ENCODE measurements around the gene PRTG.
"Not testable (repeated sequence)": the region's sequence is repeated elsewhere in the genome, so short reads cannot be mapped to it uniquely, and the experiment has no call there.

Gene PRTG

GRCh38 chr15:55698653-55699052 is 44.3 kb downstream of the PRTG start:
- no peaks in the 10 kb centered on the region for H3K9me3 ChIP-seq (ENCODE audit: control insufficient read depth in 2 of 2, low read length in 2 of 2)
- H3K4me3 ChIP-seq (ENCODE audit: low read length in 2 of 2): no peak overlapping the region
- H3K27ac ChIP-seq (ENCODE audit: low read length): no peak overlapping the region
- H3K9ac ChIP-seq (ENCODE audit: low read length in 2 of 2): no peak overlapping the region
- no peaks in the 10 kb centered on the region for H3K36me3 ChIP-seq (ENCODE audit: control insufficient read depth in 2 of 2, insufficient read depth in 2 of 2, low read length in 2 of 2)
- no peaks in the 10 kb centered on the region for H3K27me3 ChIP-seq (ENCODE audit: control insufficient read depth in 1 of 2, insufficient read depth in 2 of 2, low read length in 2 of 2)
- H3K4me1 ChIP-seq (ENCODE audit: control insufficient read depth, insufficient read depth, low read length): no peaks in the 10 kb centered on the region

DNA sequence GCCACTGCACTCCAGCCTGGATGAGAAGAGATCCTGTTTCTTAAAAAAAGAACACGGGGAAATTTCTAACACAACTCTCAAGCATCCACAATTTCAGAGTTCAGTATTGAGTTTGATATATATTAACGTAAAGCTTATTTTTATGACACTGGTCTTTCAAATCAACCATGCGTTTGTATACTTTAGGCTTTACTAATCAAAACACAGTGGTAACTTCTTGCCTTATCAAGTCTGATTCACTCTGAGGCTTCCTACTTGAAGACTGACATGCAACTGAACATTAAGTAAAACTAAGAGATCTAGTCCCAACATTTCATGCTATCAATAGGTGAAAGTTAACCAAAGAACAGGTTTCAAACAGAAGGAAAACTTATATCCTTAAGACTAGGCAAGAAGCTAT is 46.7 kb downstream of the PRTG start:
- H3K9me3 ChIP-seq (ENCODE audit: control insufficient read depth in 2 of 2, low read length in 2 of 2): no peaks in the 10 kb centered on the region
- no peak overlapping the region for H3K27ac ChIP-seq (ENCODE audit: low read length)
- H3K9ac ChIP-seq (ENCODE audit: low read length in 2 of 2): no peak overlapping the region
- no peaks in the 10 kb centered on the region for H3K27me3 ChIP-seq (ENCODE audit: control insufficient read depth in 1 of 2, insufficient read depth in 2 of 2, low read length in 2 of 2)
- H3K36me3 ChIP-seq (ENCODE audit: control insufficient read depth in 2 of 2, insufficient read depth in 2 of 2, low read length in 2 of 2): no peaks in the 10 kb centered on the region
- no peak overlapping the region for H3K4me3 ChIP-seq (ENCODE audit: low read length in 2 of 2)
- H3K4me1 ChIP-seq (ENCODE audit: control insufficient read depth, insufficient read depth, low read length): no peaks in the 10 kb centered on the region

GRCh38 chr15:55695432-55695831 is 47.5 kb downstream of the PRTG start:
- no peak overlapping the region for H3K4me3 ChIP-seq (ENCODE audit: low read length in 2 of 2)
- H3K9ac ChIP-seq (ENCODE audit: low read length in 2 of 2): no peak overlapping the region
- no peaks in the 10 kb centered on the region for H3K9me3 ChIP-seq (ENCODE audit: control insufficient read depth in 2 of 2, low read length in 2 of 2)
- no peaks in the 10 kb centered on the region for H3K36me3 ChIP-seq (ENCODE audit: control insufficient read depth in 2 of 2, insufficient read depth in 2 of 2, low read length in 2 of 2)
- no peaks in the 10 kb centered on the region for H3K4me1 ChIP-seq (ENCODE audit: control insufficient read depth, insufficient read depth, low read length)
- no peak overlapping the region for H3K27ac ChIP-seq (ENCODE audit: low read length)
- no peaks in the 10 kb centered on the region for H3K27me3 ChIP-seq (ENCODE audit: control insufficient read depth in 1 of 2, insufficient read depth in 2 of 2, low read length in 2 of 2)

- Histone ChIP-seq H3K4me1 (ENCODE audit: control insufficient read depth, insufficient read depth, low read length) (no peaks in the 10 kb centered on the region), H3K27ac (ENCODE audit: low read length) (no peak overlapping the region), H3K36me3 (ENCODE audit: control insufficient read depth in 2 of 2, insufficient read depth in 2 of 2, low read length in 2 of 2) (no peaks in the 10 kb centered on the region), H3K9me3 (ENCODE audit: control insufficient read depth in 2 of 2, low read length in 2 of 2) (no peaks in the 10 kb centered on the region), H3K4me3 (ENCODE audit: low read length in 2 of 2) (no peak overlapping the region), H3K9ac (ENCODE audit: low read length in 2 of 2) (no peak overlapping the region), H3K27me3 (ENCODE audit: control insufficient read depth in 1 of 2, insufficient read depth in 2 of 2, low read length in 2 of 2) (no peaks in the 10 kb centered on the region)
Observed at GRCh38 chr15:55694652-55695150, 48.3 kb downstream of the PRTG start.

- not testable (repeated sequence) for H3K4me1 ChIP-seq (ENCODE audit: control insufficient read depth, insufficient read depth, low read length); H3K36me3 ChIP-seq (ENCODE audit: control insufficient read depth in 2 of 2, insufficient read depth in 2 of 2, low read length in 2 of 2); H3K4me3 ChIP-seq (ENCODE audit: low read length in 2 of 2); H3K9me3 ChIP-seq (ENCODE audit: control insufficient read depth in 2 of 2, low read length in 2 of 2); H3K9ac ChIP-seq (ENCODE audit: low read length in 2 of 2); H3K27me3 ChIP-seq (ENCODE audit: control insufficient read depth in 1 of 2, insufficient read depth in 2 of 2, low read length in 2 of 2); H3K27ac ChIP-seq (ENCODE audit: low read length)
Observed at GRCh38 chr15:55693116-55693515, 49.8 kb downstream of the PRTG start.

DNA sequence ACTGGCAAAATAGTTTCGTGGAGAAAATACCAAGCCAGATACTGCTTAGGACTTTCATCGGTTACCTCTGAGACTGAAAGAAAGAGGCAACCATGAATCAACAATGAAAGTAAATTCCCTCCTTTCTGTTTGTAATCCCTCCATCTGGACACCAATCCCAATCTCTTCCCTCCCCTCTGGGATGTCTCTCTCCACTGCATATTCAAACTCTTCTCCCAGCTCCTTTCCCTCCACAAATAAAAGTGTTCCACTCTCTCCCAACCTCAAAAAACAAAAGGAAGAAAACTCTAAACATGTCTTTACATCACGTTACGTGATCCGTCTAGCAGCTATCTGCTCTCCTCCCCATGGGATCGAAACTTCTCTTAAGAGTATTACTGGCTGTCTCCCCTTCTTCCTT is 55.2 kb downstream of the PRTG start:
- Histone ChIP-seq H3K27me3 (ENCODE audit: control insufficient read depth in 1 of 2, insufficient read depth in 2 of 2, low read length in 2 of 2) (no peaks in the 10 kb centered on the region), H3K9me3 (ENCODE audit: control insufficient read depth in 2 of 2, low read length in 2 of 2) (no peaks in the 10 kb centered on the region), H3K36me3 (ENCODE audit: control insufficient read depth in 2 of 2, insufficient read depth in 2 of 2, low read length in 2 of 2) (peaks cover 0 to 3% of the 10 kb centered on the region in 2 donors), H3K4me1 (ENCODE audit: control insufficient read depth, insufficient read depth, low read length) (no peaks in the 10 kb centered on the region), H3K27ac (ENCODE audit: low read length) (no peak overlapping the region), H3K9ac (ENCODE audit: low read length in 2 of 2) (no peak overlapping the region), H3K4me3 (ENCODE audit: low read length in 2 of 2) (no peak overlapping the region)

- Histone ChIP-seq H3K9ac (ENCODE audit: low read length in 2 of 2) (no peak overlapping the region), H3K4me3 (ENCODE audit: low read length in 2 of 2) (no peak overlapping the region), H3K36me3 (ENCODE audit: control insufficient read depth in 2 of 2, insufficient read depth in 2 of 2, low read length in 2 of 2) (peaks cover 0 to 3% of the 10 kb centered on the region in 2 donors), H3K4me1 (ENCODE audit: control insufficient read depth, insufficient read depth, low read length) (no peaks in the 10 kb centered on the region), H3K27me3 (ENCODE audit: control insufficient read depth in 1 of 2, insufficient read depth in 2 of 2, low read length in 2 of 2) (no peaks in the 10 kb centered on the region), H3K27ac (ENCODE audit: low read length) (no peak overlapping the region), H3K9me3 (ENCODE audit: control insufficient read depth in 2 of 2, low read length in 2 of 2) (no peaks in the 10 kb centered on the region)
Observed at GRCh38 chr15:55685286-55685685, 57.7 kb downstream of the PRTG start.

DNA sequence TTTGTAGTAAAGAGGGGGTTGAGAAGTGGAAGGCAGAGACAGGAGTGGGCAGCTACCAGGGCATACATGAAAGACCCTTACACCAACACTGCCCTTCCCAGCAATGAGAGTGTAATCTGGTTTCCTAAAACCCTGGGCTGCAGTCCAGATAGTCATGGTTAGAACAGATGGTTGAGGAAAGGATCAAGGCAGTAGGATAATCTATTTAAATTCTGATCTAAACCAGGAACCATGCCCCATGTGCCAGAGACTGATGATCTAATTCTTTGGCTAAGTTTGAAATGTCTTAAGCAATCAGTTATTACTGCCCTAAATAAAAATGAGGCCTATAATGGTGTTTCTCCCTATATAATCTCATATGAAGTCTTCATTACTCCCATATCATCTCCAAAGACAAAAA is 59.6 kb downstream of the PRTG start:
- H3K9me3 ChIP-seq (ENCODE audit: control insufficient read depth in 2 of 2, low read length in 2 of 2): no peaks in the 10 kb centered on the region
- H3K9ac ChIP-seq (ENCODE audit: low read length in 2 of 2): no peak overlapping the region
- H3K4me3 ChIP-seq (ENCODE audit: low read length in 2 of 2): no peak overlapping the region
- H3K27me3 ChIP-seq (ENCODE audit: control insufficient read depth in 1 of 2, insufficient read depth in 2 of 2, low read length in 2 of 2): no peaks in the 10 kb centered on the region
- H3K36me3 ChIP-seq (ENCODE audit: control insufficient read depth in 2 of 2, insufficient read depth in 2 of 2, low read length in 2 of 2): peaks cover 0 to 6% of the 10 kb centered on the region in 2 donors
- H3K27ac ChIP-seq (ENCODE audit: low read length): no peak overlapping the region
- H3K4me1 ChIP-seq (ENCODE audit: control insufficient read depth, insufficient read depth, low read length): no peaks in the 10 kb centered on the region

DNA sequence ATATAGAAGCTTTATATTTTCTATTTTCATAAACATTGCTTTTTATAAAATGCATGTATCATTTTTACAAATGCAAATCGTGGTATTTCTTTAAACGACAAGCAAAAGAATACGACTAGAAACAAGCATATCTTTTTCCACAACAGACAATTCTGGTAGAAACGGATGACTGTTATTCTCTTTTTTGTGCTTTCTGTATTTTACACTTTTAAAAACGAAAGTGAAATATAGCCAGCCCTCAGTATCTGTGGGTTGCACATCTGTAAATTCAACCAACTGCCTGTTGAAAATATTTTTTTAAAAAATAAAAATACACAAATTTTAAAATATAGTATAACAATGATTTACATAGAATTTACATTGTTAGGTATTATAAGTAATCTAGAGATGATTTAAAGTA is 61.3 kb downstream of the PRTG start:
- Histone ChIP-seq H3K4me3 (ENCODE audit: low read length in 2 of 2) (no peak overlapping the region), H3K36me3 (ENCODE audit: control insufficient read depth in 2 of 2, insufficient read depth in 2 of 2, low read length in 2 of 2) (peaks cover 0 to 6% of the 10 kb centered on the region in 2 donors), H3K27me3 (ENCODE audit: control insufficient read depth in 1 of 2, insufficient read depth in 2 of 2, low read length in 2 of 2) (no peaks in the 10 kb centered on the region), H3K4me1 (ENCODE audit: control insufficient read depth, insufficient read depth, low read length) (peaks cover 2% of the 10 kb centered on the region), H3K9ac (ENCODE audit: low read length in 2 of 2) (no peak overlapping the region), H3K27ac (ENCODE audit: low read length) (no peak overlapping the region), H3K9me3 (ENCODE audit: control insufficient read depth in 2 of 2, low read length in 2 of 2) (no peaks in the 10 kb centered on the region)

GRCh38 chr15:55676507-55676906 is 66.4 kb downstream of the PRTG start:
- Histone ChIP-seq H3K4me1 (ENCODE audit: control insufficient read depth, insufficient read depth, low read length) (peaks cover 3% of the 10 kb centered on the region), H3K9me3 (ENCODE audit: control insufficient read depth in 2 of 2, low read length in 2 of 2) (no peaks in the 10 kb centered on the region), H3K27ac (ENCODE audit: low read length) (no peak overlapping the region), H3K36me3 (ENCODE audit: control insufficient read depth in 2 of 2, insufficient read depth in 2 of 2, low read length in 2 of 2) (peaks cover 3 to 5% of the 10 kb centered on the region in 2 donors), H3K4me3 (ENCODE audit: low read length in 2 of 2) (peak overlapping the region in 1 of 2 donors; percentile 48), H3K27me3 (ENCODE audit: control insufficient read depth in 1 of 2, insufficient read depth in 2 of 2, low read length in 2 of 2) (no peaks in the 10 kb centered on the region), H3K9ac (ENCODE audit: low read length in 2 of 2) (peak overlapping the region in 1 of 2 donors; percentile 40)

GRCh38 chr15:55673287-55673686 is 69.7 kb downstream of the PRTG start:
- H3K36me3 ChIP-seq (ENCODE audit: control insufficient read depth in 2 of 2, insufficient read depth in 2 of 2, low read length in 2 of 2): peaks cover 0 to 6% of the 10 kb centered on the region in 2 donors
- H3K27ac ChIP-seq (ENCODE audit: low read length): no peak overlapping the region
- H3K4me3 ChIP-seq (ENCODE audit: low read length in 2 of 2): no peak overlapping the region
- peaks cover 3% of the 10 kb centered on the region for H3K4me1 ChIP-seq (ENCODE audit: control insufficient read depth, insufficient read depth, low read length)
- no peak overlapping the region for H3K9ac ChIP-seq (ENCODE audit: low read length in 2 of 2)
- no peaks in the 10 kb centered on the region for H3K9me3 ChIP-seq (ENCODE audit: control insufficient read depth in 2 of 2, low read length in 2 of 2)
- no peaks in the 10 kb centered on the region for H3K27me3 ChIP-seq (ENCODE audit: control insufficient read depth in 1 of 2, insufficient read depth in 2 of 2, low read length in 2 of 2)
